HepG2 (cell line): ENCODE measurements around the gene HOXC5. TPM values are rescaled to one million over a fixed set of nuclear protein-coding genes. Genes with fewer than 3 reads are reported as not detected.

Experiments
- HDAC2 ChIP-seq: sonication (generic); formaldehyde crosslinking; IDR thresholded peaks from 2 replicates; pipeline ENCODE4 v1.4.0; 2020; ENCODE audit warnings: missing genetic modification reagents
- HNRNPLL ChIP-seq: fragments of 200-400 bp; formaldehyde crosslinking; IDR thresholded peaks from 2 replicates; pipeline ENCODE4 v1.6.1; 2017; ENCODE audit warnings: mild to moderate bottlenecking, low read depth, low read length; ENCODE audit not compliant: poor library complexity, severe bottlenecking
- MTF2 ChIP-seq: sonication (generic); formaldehyde crosslinking; IDR thresholded peaks from 2 replicates; pipeline ENCODE4 v1.5.0; 2020; ENCODE audit warnings: missing genetic modification reagents, borderline replicate concordance
- MYC ChIP-seq: sonication (generic); formaldehyde crosslinking; IDR thresholded peaks from 2 replicates; pipeline ENCODE4 v1.9.0; 2021; ENCODE audit warnings: missing genetic modification reagents, borderline replicate concordance
- PATZ1 ChIP-seq: sonication (generic); formaldehyde crosslinking; IDR thresholded peaks from 2 replicates; pipeline ENCODE4 v1.4.0; 2020; ENCODE audit warnings: missing genetic modification reagents
- PCBP2 ChIP-seq: fragments of 200-400 bp; formaldehyde crosslinking; optimal IDR thresholded peaks from 2 replicates; pipeline ENCODE3; 2018; ENCODE audit warnings: low read length, low read depth; ENCODE audit not compliant: poor library complexity, severe bottlenecking
- SKI ChIP-seq: fragments of 450-650 bp; IDR thresholded peaks from one replicate; pipeline ENCODE4 v1.6.1; 2018; ENCODE audit warnings: mild to moderate bottlenecking; ENCODE audit not compliant: partially characterized antibody
- ZNF33A ChIP-seq: sonication (generic); formaldehyde crosslinking; IDR thresholded peaks from 2 replicates; pipeline ENCODE4 v1.5.1; 2020; ENCODE audit warnings: missing genetic modification reagents, mild to moderate bottlenecking, moderate library complexity, borderline replicate concordance
- ZSCAN22 ChIP-seq: sonication (generic); formaldehyde crosslinking; IDR thresholded peaks from 2 replicates; pipeline ENCODE4 v1.4.0; 2020; ENCODE audit warnings: mild to moderate bottlenecking, missing genetic modification reagents
- polyA plus RNA-seq, 8 experiments: library from polyadenylated mRNA; depleted of rRNA in 3 of 8; stranded (reverse) in 7 of 8; unstranded in 1 of 8; fragments of >200 nt; fragmentation: Illumina TruSeq in 4 of 8; extraction: Trizol in 4 of 8; gene quantifications; 2 replicates each; pipeline versions ENCODE4 v1.2.1 to v1.2.3, GENCODE V29; 2011 to 2016; ENCODE audit warnings: low read depth in 4 of 8, missing spikeins in 1 of 8, mixed read lengths in 1 of 8; ENCODE audit not compliant: insufficient read depth in 1 of 8
- total RNA-seq, 5 experiments: library from RNA; depleted of rRNA; stranded (reverse); fragments of >200 nt; fragmentation: Illumina TruSeq; extraction: Trizol; gene quantifications; 2 replicates each; pipeline ENCODE4 v1.2.3, GENCODE V29; 2016; ENCODE audit warnings: low read depth in 1 of 5
- TF ChIP-seq, protein P1 (sequence below): sonication (generic); formaldehyde crosslinking; IDR thresholded peaks from 2 replicates; pipeline ENCODE4 v1.5.0; 2020; ENCODE audit warnings: mild to moderate bottlenecking, missing genetic modification reagents, moderate library complexity
- TF ChIP-seq, protein P2 (sequence below): sonication (generic); formaldehyde crosslinking; IDR thresholded peaks from 2 replicates; pipeline ENCODE4 v1.4.0; 2020; ENCODE audit warnings: mild to moderate bottlenecking, missing genetic modification reagents
- TF ChIP-seq, protein P3 (sequence below): sonication (generic); formaldehyde crosslinking; IDR thresholded peaks from 2 replicates; pipeline ENCODE4 v1.4.0; 2020; ENCODE audit warnings: missing genetic modification reagents

HOXC5 gene
- total and polyA plus RNA-seq, 2 of the 13 experiments (the other 11 are each of a cell fraction or from before 2014, with no cell fraction given), result not detected

- 0 out of 2 replicates have a peak, but pooled peaks have one; percentile 17 for TF ChIP-seq PATZ1 (CRISPR knock-in tag)
- TF ChIP-seq MYC, result peak; percentile 14; the same call in 1 of the 2 replicates
- TF ChIP-seq ZSCAN22, result no peak
- TF ChIP-seq, protein P1, sequence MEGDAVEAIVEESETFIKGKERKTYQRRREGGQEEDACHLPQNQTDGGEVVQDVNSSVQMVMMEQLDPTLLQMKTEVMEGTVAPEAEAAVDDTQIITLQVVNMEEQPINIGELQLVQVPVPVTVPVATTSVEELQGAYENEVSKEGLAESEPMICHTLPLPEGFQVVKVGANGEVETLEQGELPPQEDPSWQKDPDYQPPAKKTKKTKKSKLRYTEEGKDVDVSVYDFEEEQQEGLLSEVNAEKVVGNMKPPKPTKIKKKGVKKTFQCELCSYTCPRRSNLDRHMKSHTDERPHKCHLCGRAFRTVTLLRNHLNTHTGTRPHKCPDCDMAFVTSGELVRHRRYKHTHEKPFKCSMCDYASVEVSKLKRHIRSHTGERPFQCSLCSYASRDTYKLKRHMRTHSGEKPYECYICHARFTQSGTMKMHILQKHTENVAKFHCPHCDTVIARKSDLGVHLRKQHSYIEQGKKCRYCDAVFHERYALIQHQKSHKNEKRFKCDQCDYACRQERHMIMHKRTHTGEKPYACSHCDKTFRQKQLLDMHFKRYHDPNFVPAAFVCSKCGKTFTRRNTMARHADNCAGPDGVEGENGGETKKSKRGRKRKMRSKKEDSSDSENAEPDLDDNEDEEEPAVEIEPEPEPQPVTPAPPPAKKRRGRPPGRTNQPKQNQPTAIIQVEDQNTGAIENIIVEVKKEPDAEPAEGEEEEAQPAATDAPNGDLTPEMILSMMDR (CRISPR knock-in tag), result peak; percentile 90
- no peak for TF ChIP-seq HDAC2 (CRISPR knock-in tag)
- no peak for TF ChIP-seq MTF2 (CRISPR knock-in tag)
- peak; percentile 35 for TF ChIP-seq HNRNPLL
- TF ChIP-seq, protein P2, sequence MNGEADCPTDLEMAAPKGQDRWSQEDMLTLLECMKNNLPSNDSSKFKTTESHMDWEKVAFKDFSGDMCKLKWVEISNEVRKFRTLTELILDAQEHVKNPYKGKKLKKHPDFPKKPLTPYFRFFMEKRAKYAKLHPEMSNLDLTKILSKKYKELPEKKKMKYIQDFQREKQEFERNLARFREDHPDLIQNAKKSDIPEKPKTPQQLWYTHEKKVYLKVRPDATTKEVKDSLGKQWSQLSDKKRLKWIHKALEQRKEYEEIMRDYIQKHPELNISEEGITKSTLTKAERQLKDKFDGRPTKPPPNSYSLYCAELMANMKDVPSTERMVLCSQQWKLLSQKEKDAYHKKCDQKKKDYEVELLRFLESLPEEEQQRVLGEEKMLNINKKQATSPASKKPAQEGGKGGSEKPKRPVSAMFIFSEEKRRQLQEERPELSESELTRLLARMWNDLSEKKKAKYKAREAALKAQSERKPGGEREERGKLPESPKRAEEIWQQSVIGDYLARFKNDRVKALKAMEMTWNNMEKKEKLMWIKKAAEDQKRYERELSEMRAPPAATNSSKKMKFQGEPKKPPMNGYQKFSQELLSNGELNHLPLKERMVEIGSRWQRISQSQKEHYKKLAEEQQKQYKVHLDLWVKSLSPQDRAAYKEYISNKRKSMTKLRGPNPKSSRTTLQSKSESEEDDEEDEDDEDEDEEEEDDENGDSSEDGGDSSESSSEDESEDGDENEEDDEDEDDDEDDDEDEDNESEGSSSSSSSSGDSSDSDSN, result peak; percentile 34; the same call in 1 of the 2 replicates
- TF ChIP-seq PCBP2, result no peak
- TF ChIP-seq SKI, result peak; percentile 12
- TF ChIP-seq, protein P3, sequence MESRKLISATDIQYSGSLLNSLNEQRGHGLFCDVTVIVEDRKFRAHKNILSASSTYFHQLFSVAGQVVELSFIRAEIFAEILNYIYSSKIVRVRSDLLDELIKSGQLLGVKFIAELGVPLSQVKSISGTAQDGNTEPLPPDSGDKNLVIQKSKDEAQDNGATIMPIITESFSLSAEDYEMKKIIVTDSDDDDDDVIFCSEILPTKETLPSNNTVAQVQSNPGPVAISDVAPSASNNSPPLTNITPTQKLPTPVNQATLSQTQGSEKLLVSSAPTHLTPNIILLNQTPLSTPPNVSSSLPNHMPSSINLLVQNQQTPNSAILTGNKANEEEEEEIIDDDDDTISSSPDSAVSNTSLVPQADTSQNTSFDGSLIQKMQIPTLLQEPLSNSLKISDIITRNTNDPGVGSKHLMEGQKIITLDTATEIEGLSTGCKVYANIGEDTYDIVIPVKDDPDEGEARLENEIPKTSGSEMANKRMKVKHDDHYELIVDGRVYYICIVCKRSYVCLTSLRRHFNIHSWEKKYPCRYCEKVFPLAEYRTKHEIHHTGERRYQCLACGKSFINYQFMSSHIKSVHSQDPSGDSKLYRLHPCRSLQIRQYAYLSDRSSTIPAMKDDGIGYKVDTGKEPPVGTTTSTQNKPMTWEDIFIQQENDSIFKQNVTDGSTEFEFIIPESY (CRISPR knock-in tag), result 0 out of 2 replicates have a peak, but pooled peaks have one; percentile 20
- TF ChIP-seq ZNF33A (CRISPR knock-in tag), result no peak
Observed at GRCh38 chr12:54005853-54006558, 26.8 kb upstream of the HOXC5 start (continued).
